Naive B cell (primary cell): ENCODE results near the gene RNF213. TPM values are rescaled to one million over a fixed set of nuclear protein-coding genes. Genes with fewer than 3 reads are reported as not detected.
A peak's percentile ranks its signal among the peaks of the same experiment; 100 is the strongest.
"Not testable (repeated sequence)": the region's sequence is repeated elsewhere in the genome, so short reads cannot be mapped to it uniquely, and the experiment has no call there.

ENCODE experiments used
- ATAC-seq, 2 donors: fragments of 150-1000 bp; cut with Tn5 transposase; 2 replicates each; pipeline ENCODE4 v1.10.0; 2021; ENCODE audit warnings: low read depth in 2 of 2, mild to moderate bottlenecking in 2 of 2, moderate library complexity in 2 of 2
- DNase-seq: peaks from one replicate; pipeline ENCODE4 v3.0.0; 2022
- H3K27ac Mint-ChIP-seq, 6 donors: one replicate each; pipeline ENCODE4 v1.8.0; 2020 to 2022; ENCODE audit warnings: mild to moderate bottlenecking in 6 of 6, mixed read lengths in 6 of 6, moderate library complexity in 5 of 6, inconsistent platforms in 2 of 6
- H3K27me3 Mint-ChIP-seq, 3 donors: one replicate each; pipeline ENCODE4 v1.8.0; 2021 to 2022; ENCODE audit warnings: mixed read lengths in 3 of 3, mild to moderate bottlenecking in 1 of 3
- H3K36me3 Mint-ChIP-seq, 2 donors: one replicate each; pipeline ENCODE4 v1.8.0; 2020 to 2022; ENCODE audit warnings: mixed read lengths in 2 of 2, inconsistent platforms in 1 of 2, mild to moderate bottlenecking in 1 of 2
- H3K4me1 Mint-ChIP-seq, 3 donors: one replicate each; pipeline ENCODE4 v1.8.0; 2020 to 2022; ENCODE audit warnings: mixed read lengths in 3 of 3, inconsistent platforms in 1 of 3, mild to moderate bottlenecking in 1 of 3, moderate library complexity in 1 of 3
- H3K4me3 Mint-ChIP-seq, 8 donors: one replicate each; pipeline ENCODE4 v1.8.0; 2020 to 2022; ENCODE audit warnings: mild to moderate bottlenecking in 8 of 8, mixed read lengths in 8 of 8, moderate library complexity in 8 of 8, inconsistent platforms in 2 of 8
- H3K9me3 Mint-ChIP-seq, 7 donors: one replicate each; pipeline ENCODE4 v1.8.0; 2020 to 2022; ENCODE audit warnings: mixed read lengths in 7 of 7, mild to moderate bottlenecking in 5 of 7, inconsistent platforms in 2 of 7, moderate library complexity in 1 of 7
- polyA plus RNA-seq, 6 donors: library from polyadenylated mRNA; unstranded; fragments of 300-500 nt; fragmentation: Illumina TruSeq; gene quantifications; one replicate each; pipeline ENCODE4 v1.2.3, GENCODE V29; 2021; ENCODE audit warnings: low read depth in 6 of 6

Gene RNF213
- polyA plus RNA-seq, 6 donors from 2014 or later = 9.2 to 34.7 (median 18.3) TPM

DNA sequence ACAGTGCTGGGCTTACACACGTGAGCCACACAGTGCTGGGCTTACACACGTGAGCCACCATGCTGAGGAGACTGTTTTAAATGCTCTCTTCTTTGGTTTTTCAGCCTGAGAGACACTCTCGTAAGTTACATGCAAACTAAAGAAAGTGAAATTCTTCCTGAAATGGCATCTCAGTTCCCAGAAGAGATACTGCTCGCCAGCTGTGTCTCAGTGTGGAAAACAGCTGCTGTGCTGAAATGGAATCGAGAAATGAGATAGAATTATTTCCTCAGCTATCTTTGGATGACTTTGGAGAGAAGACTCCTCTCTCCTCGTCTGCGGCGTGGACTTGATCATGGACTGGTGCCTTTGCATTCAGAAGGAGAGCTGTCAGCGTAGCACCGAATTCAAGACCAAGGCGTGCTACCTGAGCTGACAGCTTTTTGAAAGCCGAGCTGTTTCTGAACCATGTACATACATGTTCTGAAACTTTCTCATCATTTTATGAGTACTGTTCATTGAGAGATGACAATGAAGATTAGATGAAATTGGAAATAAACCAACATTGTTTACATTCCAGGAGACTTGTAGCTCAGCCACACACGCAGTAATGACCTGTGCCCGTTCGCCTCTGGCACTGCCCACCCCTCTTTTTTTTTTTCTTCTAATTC lies 132.7 kb downstream of the RNF213 start:
- Mint-ChIP-seq H3K9me3 (no peaks in the 10 kb centered on the region), H3K27me3 (no peaks in the 10 kb centered on the region), H3K27ac (peak overlapping the region in 1 of 6 donors; percentile 72), H3K36me3 (peaks cover 2 to 25% of the 10 kb centered on the region in 2 donors), H3K4me1 (peaks cover 2 to 5% (median 3%) of the 10 kb centered on the region in 3 donors), H3K4me3 (no peak overlapping the region)
- no peak for DNase-seq
- ATAC-seq = no peak

DNA sequence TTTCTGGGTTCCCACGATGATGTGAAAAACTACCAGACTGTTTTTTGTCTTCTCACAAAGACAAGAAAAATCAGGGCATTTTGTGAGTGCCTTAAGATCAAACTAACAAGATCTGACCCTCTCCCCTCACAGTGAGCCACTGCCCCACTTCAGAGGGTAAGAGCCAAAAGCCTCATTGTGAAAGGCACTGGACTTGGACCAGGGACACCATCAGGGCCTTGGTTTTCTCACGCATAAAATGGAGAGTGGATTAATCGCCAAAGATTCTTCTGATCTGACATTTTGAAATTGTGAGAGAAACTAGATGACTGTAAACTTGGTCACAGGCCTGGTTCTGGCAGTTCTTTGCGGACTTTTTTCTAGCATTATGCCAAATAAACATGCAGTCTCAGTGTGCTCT lies 133.3 kb downstream of the RNF213 start:
- no peak for ATAC-seq
- no peak for DNase-seq
- Mint-ChIP-seq H3K4me1 (peaks cover 2 to 5% (median 3%) of the 10 kb centered on the region in 3 donors), H3K27ac (peak overlapping the region in 1 of 6 donors; percentile 51), H3K36me3 (peaks cover 0 to 23% of the 10 kb centered on the region in 2 donors), H3K4me3 (no peak overlapping the region), H3K27me3 (no peaks in the 10 kb centered on the region), H3K9me3 (no peaks in the 10 kb centered on the region)

DNA sequence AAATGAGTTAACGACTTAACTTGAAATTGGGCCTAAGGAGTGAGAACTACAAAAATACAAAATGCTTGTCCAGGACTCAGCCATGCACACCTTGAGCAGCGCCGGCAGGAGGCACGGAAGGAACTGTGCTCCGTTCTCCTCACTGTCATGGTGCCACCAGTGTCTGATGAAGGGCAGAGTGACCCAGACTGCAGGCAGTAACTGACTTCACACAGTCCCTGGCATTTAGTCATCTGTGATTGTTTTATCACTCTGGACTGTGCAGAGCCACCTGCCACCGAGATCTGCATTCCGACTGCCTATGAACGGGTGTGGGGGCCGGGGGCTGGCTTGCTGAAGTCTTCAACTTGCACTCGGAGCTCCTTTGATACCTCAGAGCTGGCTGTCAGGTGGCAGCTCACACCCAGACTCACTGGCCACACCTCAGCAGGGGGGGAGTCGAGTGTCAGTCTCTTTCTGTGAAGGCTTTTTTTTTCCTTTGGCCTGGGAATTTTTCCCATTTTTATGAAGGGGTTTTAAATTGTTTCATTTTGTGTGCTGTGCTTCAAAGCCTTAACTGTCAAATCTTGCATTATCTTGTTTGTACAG lies 134.1 kb downstream of the RNF213 start:
- no peaks in the 10 kb centered on the region for H3K27me3 Mint-ChIP-seq
- no peak for ATAC-seq
- peaks cover 2 to 5% (median 3%) of the 10 kb centered on the region in 3 donors for H3K4me1 Mint-ChIP-seq
- H3K27ac Mint-ChIP-seq = peak overlapping the region in 1 of 6 donors; percentile 23
- H3K9me3 Mint-ChIP-seq = no peaks in the 10 kb centered on the region
- no peak overlapping the region for H3K4me3 Mint-ChIP-seq
- peaks cover 0 to 16% of the 10 kb centered on the region in 2 donors for H3K36me3 Mint-ChIP-seq
- no peak for DNase-seq

DNA sequence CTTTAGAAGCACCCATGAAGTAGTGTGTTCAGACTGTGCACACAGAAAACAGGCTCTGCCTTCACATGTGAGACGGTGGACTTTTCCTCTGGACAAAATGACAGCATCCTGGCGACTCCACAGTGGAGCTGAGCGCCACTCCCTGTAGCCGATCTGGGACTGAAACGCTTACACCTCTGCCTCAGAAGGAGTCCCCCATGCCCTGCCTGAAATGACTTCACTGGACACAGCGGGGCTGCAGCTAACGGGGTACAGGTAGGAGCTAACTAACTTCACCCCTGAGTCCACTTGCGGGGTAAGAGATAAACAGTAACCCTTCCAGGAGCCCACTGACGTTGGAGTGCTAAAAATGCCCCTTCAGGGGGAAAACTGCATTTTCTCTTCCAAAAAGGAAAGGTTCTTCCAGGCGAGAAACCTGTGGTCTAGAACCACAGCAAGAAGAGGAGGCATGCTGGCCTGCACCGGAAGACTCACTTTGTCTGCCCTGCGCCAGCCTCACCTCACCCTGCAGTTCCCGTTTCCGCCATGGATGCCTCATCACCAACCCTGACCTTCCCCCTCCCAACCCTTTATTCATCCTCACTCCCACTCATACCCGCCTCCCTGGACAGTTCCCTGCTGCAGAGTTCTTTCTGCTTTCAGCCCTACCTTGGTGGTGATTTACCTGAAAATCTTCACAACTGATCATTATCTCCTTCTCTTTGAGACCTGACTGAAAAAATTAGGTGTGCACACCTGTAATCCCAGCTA lies 134.9 kb downstream of the RNF213 start:
- peak overlapping the region in 1 of 8 donors; percentile 47 for H3K4me3 Mint-ChIP-seq
- H3K9me3 Mint-ChIP-seq = no peaks in the 10 kb centered on the region
- no peak for DNase-seq
- no peak overlapping the region for H3K27ac Mint-ChIP-seq
- ATAC-seq = no peak
- peaks cover 0 to 11% of the 10 kb centered on the region in 2 donors for H3K36me3 Mint-ChIP-seq
- H3K4me1 Mint-ChIP-seq = peaks cover 2 to 12% (median 3%) of the 10 kb centered on the region in 3 donors
- no peaks in the 10 kb centered on the region for H3K27me3 Mint-ChIP-seq

DNA sequence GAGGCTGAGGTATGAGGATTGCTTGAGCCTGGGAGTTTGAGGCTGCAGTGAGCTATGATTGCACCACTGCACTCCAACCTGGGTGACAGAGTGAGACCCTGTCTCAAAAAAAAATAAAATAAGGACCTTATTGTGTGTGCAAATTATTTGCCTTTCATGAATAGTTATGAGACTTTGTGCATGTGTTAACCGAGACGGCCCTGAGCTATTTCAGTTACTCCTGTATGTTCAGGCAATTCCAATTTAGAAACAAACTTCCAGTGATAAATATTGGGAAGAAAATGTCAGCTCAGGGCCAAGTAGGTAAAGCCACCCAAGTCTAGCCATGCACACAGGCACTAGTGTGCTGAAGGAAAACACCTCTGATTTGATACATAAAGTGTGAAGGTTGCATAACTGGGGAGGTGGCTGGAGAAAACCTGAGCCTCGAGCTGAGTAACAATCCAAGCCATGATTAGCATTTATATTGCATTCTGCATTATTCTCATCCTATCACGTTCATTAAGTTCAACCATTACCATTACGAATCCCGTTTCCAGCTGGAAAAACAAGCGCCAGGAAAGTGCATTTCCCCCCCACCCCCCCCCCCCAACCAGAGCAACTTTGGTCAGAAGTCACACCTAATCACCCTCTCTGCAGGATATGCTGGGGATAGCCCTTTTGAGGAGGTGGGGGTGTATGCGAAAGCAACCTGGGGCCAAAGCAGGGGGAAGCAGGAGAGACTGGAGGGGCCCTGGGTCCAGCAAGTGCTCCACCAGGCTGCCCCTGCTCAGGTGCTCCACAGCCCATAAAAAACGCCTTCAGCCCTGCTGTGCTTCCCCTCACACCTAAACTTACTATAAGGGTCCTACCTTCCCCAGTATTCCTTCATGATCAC lies 135.7 kb downstream of the RNF213 start:
- Mint-ChIP-seq H3K9me3 (no peaks in the 10 kb centered on the region), H3K36me3 (peaks cover 0 to 8% of the 10 kb centered on the region in 2 donors), H3K4me1 (peaks cover 2 to 19% (median 3%) of the 10 kb centered on the region in 3 donors), H3K4me3 (peak overlapping the region in 2 of 8 donors; percentile 47 to 58), H3K27me3 (no peaks in the 10 kb centered on the region), H3K27ac (peak overlapping the region in 4 of 6 donors; percentile 64 to 83 (median 71))
- no peak for ATAC-seq
- no peak for DNase-seq

DNA sequence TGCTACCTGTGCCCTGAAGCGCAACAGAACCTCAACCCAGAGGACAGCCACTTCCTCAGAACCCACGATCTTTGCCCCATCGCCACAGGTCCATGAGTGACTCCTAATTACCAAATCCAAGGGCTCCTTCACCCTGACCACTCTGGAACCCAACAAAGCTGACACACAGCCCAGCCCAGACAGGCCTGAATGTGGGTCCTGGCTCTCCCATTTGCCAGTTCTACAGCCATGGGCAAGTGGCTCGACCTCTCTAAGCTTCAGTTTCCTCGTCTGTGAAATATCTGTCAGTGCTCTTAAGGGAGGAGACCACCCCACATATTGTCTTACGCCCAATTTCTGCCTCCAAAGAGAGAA lies 136.4 kb downstream of the RNF213 start:
- DNase-seq = no peak
- Mint-ChIP-seq H3K9me3 (no peaks in the 10 kb centered on the region), H3K27me3 (no peaks in the 10 kb centered on the region), H3K36me3 (peaks cover 0 to 2% of the 10 kb centered on the region in 2 donors), H3K4me3 (peak overlapping the region in 1 of 8 donors; percentile 58), H3K4me1 (peaks cover 2 to 19% (median 3%) of the 10 kb centered on the region in 3 donors), H3K27ac (peak overlapping the region in 4 of 6 donors; percentile 64 to 83 (median 71))
- no peak for ATAC-seq

DNA sequence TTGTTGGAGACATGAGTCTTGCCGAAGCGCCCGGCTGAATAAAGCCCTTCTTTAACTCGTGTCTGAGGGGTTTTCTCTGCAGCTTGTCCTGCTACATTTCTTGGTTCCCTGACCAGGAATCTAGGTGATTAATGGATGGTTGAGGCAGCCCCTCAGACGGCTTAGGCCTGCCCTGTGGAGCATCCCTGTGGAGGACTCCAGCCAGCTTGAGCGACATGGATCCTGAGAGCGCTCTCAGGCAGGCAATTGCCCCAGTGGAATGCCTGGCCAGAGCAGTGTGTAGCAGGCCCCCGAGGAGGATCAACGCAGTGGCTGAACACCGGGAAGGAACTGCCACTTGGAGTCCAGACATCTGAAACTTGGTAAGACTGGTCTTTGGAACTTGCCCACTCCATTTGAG lies 137.0 kb downstream of the RNF213 start:
- H3K27ac Mint-ChIP-seq = peak overlapping the region in 2 of 6 donors; percentile 59 to 67
- peaks cover 2 to 19% (median 3%) of the 10 kb centered on the region in 3 donors for H3K4me1 Mint-ChIP-seq
- ATAC-seq (no peak), DNase-seq (no peak)
- H3K36me3 Mint-ChIP-seq = no peaks in the 10 kb centered on the region
- H3K4me3 Mint-ChIP-seq = no peak overlapping the region
- no peaks in the 10 kb centered on the region for H3K9me3 Mint-ChIP-seq
- H3K27me3 Mint-ChIP-seq = no peaks in the 10 kb centered on the region

DNA sequence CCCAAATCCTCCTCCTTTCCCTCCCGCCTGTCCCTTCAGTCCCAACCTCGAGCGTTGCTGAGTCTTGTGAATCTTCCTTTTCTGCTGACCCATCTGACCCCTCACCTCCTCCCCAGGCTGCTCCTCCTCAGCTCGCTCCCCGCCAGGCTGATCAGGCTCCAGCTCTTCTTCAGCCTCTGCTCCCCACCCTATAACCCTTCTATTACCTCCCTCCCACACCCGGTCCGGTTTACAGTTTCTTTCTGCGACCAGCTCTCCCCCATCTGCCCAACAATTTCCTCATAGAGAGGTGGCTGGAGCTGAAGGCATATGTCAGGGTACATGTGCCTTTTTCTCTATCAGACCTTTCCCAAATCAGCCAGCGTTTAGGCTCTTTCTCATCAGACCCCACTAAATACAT lies 140.4 kb downstream of the RNF213 start:
- H3K36me3 Mint-ChIP-seq, H3K9me3 Mint-ChIP-seq, DNase-seq, ATAC-seq, H3K4me3 Mint-ChIP-seq, H3K27me3 Mint-ChIP-seq: not testable (repeated sequence)
- Mint-ChIP-seq H3K4me1 (peaks cover 2 to 19% (median 3%) of the 10 kb centered on the region in 3 donors), H3K27ac (peak overlapping the region in 1 of 6 donors; percentile 78)

DNA sequence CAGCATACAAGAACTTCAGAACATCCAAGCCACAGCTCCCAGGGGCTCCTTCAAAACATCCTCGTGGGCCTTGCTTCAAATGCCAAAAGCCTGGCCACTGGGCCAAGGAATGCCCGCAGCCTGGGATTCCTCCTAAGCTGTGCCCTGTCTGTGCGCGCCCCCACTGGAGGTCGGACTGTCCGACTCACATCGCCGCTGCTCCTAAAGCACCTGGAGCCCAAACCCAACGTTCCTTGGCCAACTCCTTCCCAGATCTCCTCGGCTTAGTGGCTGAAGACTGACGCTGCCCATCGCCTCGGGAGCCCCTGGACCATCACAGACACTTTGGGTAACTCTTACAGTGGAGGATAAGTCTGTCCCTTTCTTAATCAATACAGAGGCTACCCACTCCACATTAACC lies 141.4 kb downstream of the RNF213 start:
- not testable (repeated sequence) for H3K9me3 Mint-ChIP-seq, H3K27me3 Mint-ChIP-seq, H3K27ac Mint-ChIP-seq, H3K4me3 Mint-ChIP-seq, ATAC-seq, H3K36me3 Mint-ChIP-seq, DNase-seq
- peaks cover 2 to 15% (median 3%) of the 10 kb centered on the region in 3 donors for H3K4me1 Mint-ChIP-seq

DNA sequence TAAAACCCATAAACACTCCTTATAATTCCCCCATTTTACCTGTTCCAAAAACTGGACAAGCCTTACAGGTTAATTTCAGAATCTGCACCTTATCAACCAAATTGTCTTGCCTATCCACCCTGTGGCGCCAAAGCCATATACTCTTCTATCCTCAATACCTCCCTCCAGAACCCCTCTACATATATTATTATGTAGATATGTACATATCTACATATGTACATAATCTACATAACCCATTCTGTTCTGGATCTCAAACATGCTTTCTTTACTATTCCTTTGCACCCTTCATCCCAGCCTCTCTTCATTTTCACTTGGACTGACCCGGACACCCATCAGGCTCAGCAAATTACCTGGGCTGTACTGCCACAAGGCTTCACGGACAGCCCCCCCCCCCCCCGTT lies 142.3 kb downstream of the RNF213 start:
- DNase-seq (no peak), ATAC-seq (no peak)
- Mint-ChIP-seq H3K9me3 (no peaks in the 10 kb centered on the region), H3K36me3 (no peaks in the 10 kb centered on the region), H3K4me1 (peaks cover 2 to 14% (median 3%) of the 10 kb centered on the region in 3 donors), H3K27me3 (no peaks in the 10 kb centered on the region), H3K27ac (no peak overlapping the region), H3K4me3 (no peak overlapping the region)

DNA sequence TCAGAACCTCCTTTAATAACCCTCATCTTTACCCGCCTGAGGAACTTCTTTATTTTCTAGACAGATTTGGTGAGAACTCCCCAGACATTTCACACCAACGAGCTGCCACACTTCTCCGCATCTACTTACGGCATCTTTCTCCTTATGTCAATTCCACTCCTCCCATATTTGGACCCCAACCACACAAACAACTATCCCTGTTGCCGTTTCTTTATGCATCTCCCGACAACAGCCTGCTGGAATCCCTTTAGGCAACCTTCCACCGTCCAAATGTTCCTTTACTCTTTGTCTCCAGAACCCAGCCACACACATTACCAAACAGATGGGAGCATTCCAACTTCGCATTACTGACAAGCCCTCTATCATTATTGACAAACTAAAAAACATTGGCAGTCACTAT lies 145.5 kb downstream of the RNF213 start:
- no peaks in the 10 kb centered on the region for H3K27me3 Mint-ChIP-seq
- no peaks in the 10 kb centered on the region for H3K9me3 Mint-ChIP-seq

DNA sequence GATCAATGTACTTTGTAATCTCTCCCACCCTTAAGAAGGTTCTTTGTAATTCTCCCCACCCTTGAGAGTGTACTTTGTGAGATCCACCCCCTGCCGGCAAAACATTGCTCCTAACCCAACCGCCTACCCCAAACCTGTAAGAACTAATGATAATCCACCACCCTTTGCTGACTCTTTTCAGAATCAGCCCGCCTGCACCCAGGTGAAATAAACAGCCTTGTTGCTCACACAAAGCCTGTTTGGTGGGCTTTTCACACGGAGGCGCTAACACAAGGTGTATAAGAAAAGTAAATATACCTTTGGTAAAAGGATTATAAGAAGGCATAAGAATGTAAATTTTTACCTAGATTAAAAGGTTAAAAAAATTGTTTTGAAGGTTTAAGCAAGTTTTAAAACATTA lies 147.3 kb downstream of the RNF213 start:
- H3K27ac Mint-ChIP-seq, H3K4me3 Mint-ChIP-seq: not testable (repeated sequence)

More for the DNA sequence above, 145.5 kb downstream of the RNF213 start:
- peaks cover 0 to under 1% (median 0%) of the 10 kb centered on the region in 3 donors for H3K4me1 Mint-ChIP-seq
- H3K36me3 Mint-ChIP-seq = no peaks in the 10 kb centered on the region
- no peak overlapping the region for H3K4me3 Mint-ChIP-seq
- ATAC-seq (no peak), DNase-seq (no peak)
- H3K27ac Mint-ChIP-seq = no peak overlapping the region

DNA sequence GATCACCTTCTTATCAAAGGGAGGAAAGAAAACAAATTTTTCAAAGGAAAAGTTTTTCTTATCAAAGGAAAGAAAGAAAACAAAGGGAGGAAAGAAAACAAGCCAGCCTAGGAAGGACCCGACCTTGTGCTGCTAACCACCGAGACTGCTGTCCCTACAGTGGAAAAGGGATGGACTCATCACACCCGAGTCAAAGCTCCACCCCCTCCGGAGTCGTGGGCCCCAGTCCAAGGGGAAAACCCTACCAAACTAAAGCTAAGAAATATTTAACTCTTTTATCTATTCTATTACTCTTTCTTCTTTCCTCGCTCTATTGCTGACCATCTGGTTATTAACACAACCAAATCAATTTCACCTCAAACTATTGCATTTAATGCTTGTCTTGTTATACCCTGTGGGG lies 148.2 kb downstream of the RNF213 start:
- Mint-ChIP-seq H3K27ac (no peak overlapping the region), H3K9me3 (no peaks in the 10 kb centered on the region), H3K4me1 (peaks cover under 1 to 4% (median under 1%) of the 10 kb centered on the region in 3 donors), H3K4me3 (no peak overlapping the region), H3K27me3 (peaks cover 0 to 8% (median 7%) of the 10 kb centered on the region in 3 donors), H3K36me3 (no peaks in the 10 kb centered on the region)
- no peak for DNase-seq
- no peak for ATAC-seq

More for the DNA sequence above, 147.3 kb downstream of the RNF213 start:
- not testable (repeated sequence) for H3K36me3 Mint-ChIP-seq, H3K9me3 Mint-ChIP-seq, H3K27me3 Mint-ChIP-seq, ATAC-seq, H3K4me1 Mint-ChIP-seq, DNase-seq
